BJ (cell line): ENCODE data around the gene SELENOO. TPM values are rescaled to one million over a fixed set of nuclear protein-coding genes. Genes with fewer than 3 reads are reported as not detected.

Experiments
- CTCF ChIA-PET: fragments of 350-600 bp; formaldehyde crosslinking; extraction: SDS; loops from one replicate; lab custom pipeline; 2021; ENCODE audit warnings: antibody characterized with exemption, inconsistent platforms; lab: Yijun Ruan, JAX
- POLR2A ChIA-PET: fragments of 300-600 bp; sonication (Branson Sonifier 250); formaldehyde crosslinking; extraction: SDS; loops from one replicate; lab custom pipeline; 2021; ENCODE audit warnings: antibody characterized with exemption; lab: Charles Lee
- DNase-seq: peaks from one replicate; pipeline ENCODE4 v3.0.0-alpha.2; 2011; ENCODE audit warnings: low read depth
- H3K27me3 ChIP-seq: 2 replicates; pipeline ENCODE4 v1.6.0; 2011; ENCODE audit warnings: low read length; ENCODE audit not compliant: control insufficient read depth, insufficient read depth
- H3K36me3 ChIP-seq: 2 replicates; pipeline ENCODE4 v1.5.1; 2011; ENCODE audit warnings: low read length; ENCODE audit not compliant: control insufficient read depth, insufficient read depth
- H3K4me3 ChIP-seq: 2 replicates; pipeline ENCODE4 v1.5.1; 2011; ENCODE audit warnings: low read depth, mild to moderate bottlenecking, control low read depth, low read length
- polyA plus RNA-seq: library from polyadenylated mRNA; depleted of rRNA; stranded (reverse); fragments of >200 nt; gene quantifications from 2 replicates; pipeline ENCODE4 v1.2.3, GENCODE V29; 2011
- TF ChIP-seq, protein P1 (sequence below): IDR thresholded peaks from 2 replicates; pipeline ENCODE4 v1.5.1; 2011; ENCODE audit warnings: low read depth, mild to moderate bottlenecking, control low read depth, inconsistent platforms, low read length, moderate library complexity; ENCODE audit not compliant: insufficient read depth

SELENOO gene
- polyA plus RNA-seq, 1 experiment: 16.7 TPM

GRCh38 chr22:50225200-50225969, 24.6 kb downstream of the SELENOO start:
- POLR2A ChIA-PET: no interaction called here
- Histone ChIP-seq H3K4me3 (no peak overlapping the region), H3K36me3 (peaks cover 37% of the 10 kb centered on the region), H3K27me3 (no peaks in the 10 kb centered on the region)
- CTCF ChIA-PET: interaction anchor here (1.1 kb wide), 2 partner anchors 10 to 12 kb away, joined by 3 to 4 read pairs; no protein-coding TSS in a partner anchor
- TF ChIP-seq, protein P1, sequence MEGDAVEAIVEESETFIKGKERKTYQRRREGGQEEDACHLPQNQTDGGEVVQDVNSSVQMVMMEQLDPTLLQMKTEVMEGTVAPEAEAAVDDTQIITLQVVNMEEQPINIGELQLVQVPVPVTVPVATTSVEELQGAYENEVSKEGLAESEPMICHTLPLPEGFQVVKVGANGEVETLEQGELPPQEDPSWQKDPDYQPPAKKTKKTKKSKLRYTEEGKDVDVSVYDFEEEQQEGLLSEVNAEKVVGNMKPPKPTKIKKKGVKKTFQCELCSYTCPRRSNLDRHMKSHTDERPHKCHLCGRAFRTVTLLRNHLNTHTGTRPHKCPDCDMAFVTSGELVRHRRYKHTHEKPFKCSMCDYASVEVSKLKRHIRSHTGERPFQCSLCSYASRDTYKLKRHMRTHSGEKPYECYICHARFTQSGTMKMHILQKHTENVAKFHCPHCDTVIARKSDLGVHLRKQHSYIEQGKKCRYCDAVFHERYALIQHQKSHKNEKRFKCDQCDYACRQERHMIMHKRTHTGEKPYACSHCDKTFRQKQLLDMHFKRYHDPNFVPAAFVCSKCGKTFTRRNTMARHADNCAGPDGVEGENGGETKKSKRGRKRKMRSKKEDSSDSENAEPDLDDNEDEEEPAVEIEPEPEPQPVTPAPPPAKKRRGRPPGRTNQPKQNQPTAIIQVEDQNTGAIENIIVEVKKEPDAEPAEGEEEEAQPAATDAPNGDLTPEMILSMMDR: no peak
- DNase-seq: no peak

- DNase-seq: no peak
- TF ChIP-seq, protein P1: no peak
- ChIA-PET CTCF (interaction anchor here (0.6 to 2.2 kb wide), 4 partner anchors 11 to 50 kb away, joined by 3 to 9 read pairs (median 4); no protein-coding TSS in a partner anchor), POLR2A (no interaction called here)
- Histone ChIP-seq H3K36me3 (peaks cover 29% of the 10 kb centered on the region), H3K27me3 (no peaks in the 10 kb centered on the region), H3K4me3 (no peak overlapping the region)
These were observed 25.5 kb downstream of the SELENOO start for GRCh38 chr22:50226063-50226874.

DNA sequence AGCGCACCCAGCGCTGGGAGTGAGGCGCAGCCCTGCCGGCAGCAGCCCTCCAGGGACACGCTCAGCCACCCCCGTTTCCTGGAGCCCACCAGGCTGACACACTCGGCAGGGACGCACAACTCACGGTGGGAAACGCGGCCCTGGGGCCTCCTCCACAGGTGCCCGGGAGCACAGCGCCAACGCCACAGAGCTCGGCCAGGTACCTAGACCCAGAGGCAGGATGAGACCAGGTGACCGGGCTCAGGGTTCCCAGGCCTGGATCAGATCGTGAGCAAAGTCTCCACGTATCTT, 26.0 kb downstream of the SELENOO start:
- ChIA-PET POLR2A (no interaction called here), CTCF (interaction anchor here (0.6 to 2.2 kb wide), 3 partner anchors 10 to 50 kb away, joined by 3 to 9 read pairs (median 3); no protein-coding TSS in a partner anchor)
- no peak for DNase-seq
- Histone ChIP-seq H3K4me3 (no peak overlapping the region), H3K27me3 (no peaks in the 10 kb centered on the region), H3K36me3 (peaks cover 28% of the 10 kb centered on the region)
- TF ChIP-seq, protein P1: no peak

DNA sequence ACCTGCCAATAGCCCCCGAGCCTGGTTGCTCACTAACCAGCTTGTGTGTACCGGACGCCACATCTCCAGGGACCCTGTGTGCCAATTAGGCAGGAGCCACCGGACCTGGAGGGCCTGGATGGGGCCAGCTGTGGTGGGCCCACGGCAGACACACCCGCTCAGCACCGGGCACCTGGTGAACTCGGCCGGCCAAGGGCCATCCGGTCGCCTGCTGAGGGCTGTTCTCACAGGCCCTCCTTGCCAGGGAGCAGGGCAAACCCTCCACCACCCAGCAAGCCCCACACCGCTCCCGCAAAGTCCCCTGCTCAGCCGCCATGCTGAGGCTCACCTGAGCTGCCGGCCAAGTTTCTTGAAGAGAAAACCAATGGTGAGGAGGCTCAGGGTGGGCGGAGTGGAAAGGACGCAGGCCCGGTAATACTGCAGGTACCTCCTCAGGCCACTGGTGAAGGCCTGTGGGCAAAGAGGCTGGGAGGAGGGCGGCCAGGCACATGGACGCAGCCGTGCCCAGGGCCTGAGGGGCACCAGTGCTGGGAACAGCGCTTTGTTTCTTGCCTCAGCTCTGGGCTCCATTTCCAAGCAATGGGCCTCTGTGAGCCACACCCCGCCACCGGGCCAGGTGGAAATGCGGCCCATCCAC, 26.9 kb downstream of the SELENOO start:
- POLR2A ChIA-PET: no interaction called here
- H3K4me3 ChIP-seq: no peak overlapping the region
- H3K36me3 ChIP-seq: peaks cover 25% of the 10 kb centered on the region
- CTCF ChIA-PET: interaction anchor here (2.2 kb wide), 1 partner anchor 9 kb away, joined by 9 read pairs; no protein-coding TSS in a partner anchor
- no peak for DNase-seq
- H3K27me3 ChIP-seq: no peaks in the 10 kb centered on the region
- TF ChIP-seq, protein P1: no peak

GRCh38 chr22:50228366-50228765, 27.6 kb downstream of the SELENOO start:
- Histone ChIP-seq H3K27me3 (no peaks in the 10 kb centered on the region), H3K4me3 (no peak overlapping the region), H3K36me3 (peaks cover 24% of the 10 kb centered on the region)
- DNase-seq: no peak
- ChIA-PET POLR2A (no interaction called here), CTCF (interaction anchor here (2.2 kb wide), 1 partner anchor 8 kb away, joined by 9 read pairs; no protein-coding TSS in a partner anchor)
- TF ChIP-seq, protein P1: no peak
